Measurements from ENCODE around the gene TRHDE. TPM values are rescaled to one million over a fixed set of nuclear protein-coding genes. Genes with fewer than 3 reads are reported as not detected.

Gene TRHDE
- total RNA-seq, 1 donor from 2014 or later: 16.7 TPM

GRCh38 chr12:72277415-72277814, 5.2 kb downstream of the TRHDE start:
- Mint-ChIP-seq H3K9me3 (ENCODE audit: unreplicated experiment) (peaks cover 2% of the 10 kb centered on the region), H3K4me1 (ENCODE audit: low read depth, unreplicated experiment) (peaks cover 20% of the 10 kb centered on the region), H3K36me3 (ENCODE audit: unreplicated experiment) (no peaks in the 10 kb centered on the region), H3K27me3 (ENCODE audit: unreplicated experiment) (peaks cover 5% of the 10 kb centered on the region), H3K4me3 (ENCODE audit: unreplicated experiment) (peak overlapping the region; percentile 71), H3K27ac (ENCODE audit: unreplicated experiment) (no peak overlapping the region)
- TF ChIP-seq CTCF (IDR thresholded peaks at IDR 0.05; ENCODE audit: partially characterized antibody, unreplicated experiment): no peak
- DNase-seq: no peak

GRCh38 chr12:72278894-72279293, 6.7 kb downstream of the TRHDE start:
- H3K36me3 Mint-ChIP-seq (ENCODE audit: unreplicated experiment): no peaks in the 10 kb centered on the region
- H3K27ac Mint-ChIP-seq (ENCODE audit: unreplicated experiment): no peak overlapping the region
- no peak for TF ChIP-seq CTCF (IDR thresholded peaks at IDR 0.05; ENCODE audit: partially characterized antibody, unreplicated experiment)
- H3K27me3 Mint-ChIP-seq (ENCODE audit: unreplicated experiment): peaks cover 3% of the 10 kb centered on the region
- no peak for DNase-seq
- no peak overlapping the region for H3K4me3 Mint-ChIP-seq (ENCODE audit: unreplicated experiment)
- no peaks in the 10 kb centered on the region for H3K9me3 Mint-ChIP-seq (ENCODE audit: unreplicated experiment)
- H3K4me1 Mint-ChIP-seq (ENCODE audit: low read depth, unreplicated experiment): peaks cover 19% of the 10 kb centered on the region

- no peak overlapping the region for H3K27ac Mint-ChIP-seq (ENCODE audit: unreplicated experiment)
- H3K27me3 Mint-ChIP-seq (ENCODE audit: unreplicated experiment): no peaks in the 10 kb centered on the region
These were observed 9.0 kb downstream of the TRHDE start for GRCh38 chr12:72281126-72281525.

GRCh38 chr12:72282721-72283120, 10.6 kb downstream of the TRHDE start:
- Mint-ChIP-seq H3K4me3 (ENCODE audit: unreplicated experiment) (no peak overlapping the region), H3K27me3 (ENCODE audit: unreplicated experiment) (no peaks in the 10 kb centered on the region), H3K4me1 (ENCODE audit: low read depth, unreplicated experiment) (peaks cover 5% of the 10 kb centered on the region), H3K36me3 (ENCODE audit: unreplicated experiment) (peaks cover 4% of the 10 kb centered on the region), H3K9me3 (ENCODE audit: unreplicated experiment) (no peaks in the 10 kb centered on the region), H3K27ac (ENCODE audit: unreplicated experiment) (no peak overlapping the region)
- TF ChIP-seq CTCF (IDR thresholded peaks at IDR 0.05; ENCODE audit: partially characterized antibody, unreplicated experiment): peak; percentile 19
- DNase-seq: no peak

More at GRCh38 chr12:72281126-72281525, 9.0 kb downstream of the TRHDE start:
- peaks cover 12% of the 10 kb centered on the region for H3K4me1 Mint-ChIP-seq (ENCODE audit: low read depth, unreplicated experiment)
- TF ChIP-seq CTCF (IDR thresholded peaks at IDR 0.05; ENCODE audit: partially characterized antibody, unreplicated experiment): no peak
- H3K36me3 Mint-ChIP-seq (ENCODE audit: unreplicated experiment): no peaks in the 10 kb centered on the region
- no peaks in the 10 kb centered on the region for H3K9me3 Mint-ChIP-seq (ENCODE audit: unreplicated experiment)
- no peak overlapping the region for H3K4me3 Mint-ChIP-seq (ENCODE audit: unreplicated experiment)
- DNase-seq: no peak

GRCh38 chr12:72285861-72286260, 13.7 kb downstream of the TRHDE start:
- Mint-ChIP-seq H3K27me3 (ENCODE audit: unreplicated experiment) (no peaks in the 10 kb centered on the region), H3K4me3 (ENCODE audit: unreplicated experiment) (no peak overlapping the region), H3K27ac (ENCODE audit: unreplicated experiment) (no peak overlapping the region), H3K4me1 (ENCODE audit: low read depth, unreplicated experiment) (no peaks in the 10 kb centered on the region), H3K36me3 (ENCODE audit: unreplicated experiment) (peaks cover 4% of the 10 kb centered on the region), H3K9me3 (ENCODE audit: unreplicated experiment) (no peaks in the 10 kb centered on the region)
- no peak for TF ChIP-seq CTCF (IDR thresholded peaks at IDR 0.05; ENCODE audit: partially characterized antibody, unreplicated experiment)
- no peak for DNase-seq
